NCI-H128 (cell line): ENCODE measurements around the gene INO80.

Source experiments
- DNase-seq: peaks from one replicate; lab custom pipeline; 2025; ENCODE audit not compliant: unreplicated experiment; lab: John Stamatoyannopoulos, UW

The INO80 gene

GRCh38 chr15:41043276-41043951, 72.7 kb downstream of the INO80 start:
- no peak for DNase-seq

GRCh38 chr15:41042851-41043250, 73.2 kb downstream of the INO80 start:
- no peak for DNase-seq

GRCh38 chr15:41039121-41039520, 77.0 kb downstream of the INO80 start:
- DNase-seq, result no peak

GRCh38 chr15:41032079-41032328, 84.1 kb downstream of the INO80 start:
- DNase-seq, result no peak

GRCh38 chr15:41031232-41032078, 84.6 kb downstream of the INO80 start:
- no peak for DNase-seq

GRCh38 chr15:41028853-41029252, 87.2 kb downstream of the INO80 start:
- no peak for DNase-seq

- no peak for DNase-seq
Measured at GRCh38 chr15:41025393-41025792, 90.7 kb downstream of the INO80 start.

GRCh38 chr15:41024885-41025284, 91.2 kb downstream of the INO80 start:
- DNase-seq, result no peak

- no peak for DNase-seq
Measured at GRCh38 chr15:41024131-41024530, 91.9 kb downstream of the INO80 start.

- DNase-seq, result no peak
Measured at GRCh38 chr15:41022487-41023090, 93.5 kb downstream of the INO80 start.

GRCh38 chr15:41020829-41021228, 95.3 kb downstream of the INO80 start:
- no peak for DNase-seq

GRCh38 chr15:41020311-41020710, 95.8 kb downstream of the INO80 start:
- no peak for DNase-seq

- no peak for DNase-seq
Measured at GRCh38 chr15:41019174-41019573, 96.9 kb downstream of the INO80 start.

- no peak for DNase-seq
Measured at GRCh38 chr15:41018534-41018933, 97.5 kb downstream of the INO80 start.

GRCh38 chr15:41017066-41017735, 98.9 kb downstream of the INO80 start:
- DNase-seq, result no peak

GRCh38 chr15:41013691-41014414, 102.2 kb downstream of the INO80 start:
- no peak for DNase-seq

GRCh38 chr15:41011055-41011815, 104.8 kb downstream of the INO80 start:
- DNase-seq, result no peak

GRCh38 chr15:41010345-41010744, 105.7 kb downstream of the INO80 start:
- DNase-seq, result no peak

- no peak for DNase-seq
Measured at GRCh38 chr15:41006479-41006878, 109.6 kb downstream of the INO80 start.

GRCh38 chr15:41004490-41004889, 111.6 kb downstream of the INO80 start:
- no peak for DNase-seq
